Stomach (tissue), 4 donors: ENCODE data around the gene MRPL34.

Experiments used
- EP300 ChIP-seq: sonication (generic); formaldehyde crosslinking; IDR thresholded peaks from one replicate; pipeline ENCODE4 v1.6.1; 2017; ENCODE audit warnings: antibody characterized with exemption
- POLR2A ChIP-seq, 4 donors: fragments of 450-650 bp; IDR thresholded peaks; one replicate each; pipeline ENCODE4 v1.6.1; 2016; ENCODE audit warnings: antibody characterized with exemption in 4 of 4, control low read depth in 2 of 4, mild to moderate bottlenecking in 1 of 4, moderate library complexity in 1 of 4
- POLR2AphosphoS5 ChIP-seq, 3 donors: sonication (generic); formaldehyde crosslinking; IDR thresholded peaks; one replicate each; pipeline ENCODE4 v1.6.1; 2016; ENCODE audit warnings: antibody characterized with exemption in 3 of 3

- TF ChIP-seq POLR2AphosphoS5 (IDR thresholded peaks at IDR 0.05) = no peak
- TF ChIP-seq POLR2A (IDR thresholded peaks at IDR 0.05) = no peak
- no peak for TF ChIP-seq EP300
Measured at GRCh38 chr19:17338433-17339078, 32.9 kb downstream of the MRPL34 start.
